ENCODE results near the gene WDR27. TPM values are rescaled to one million over a fixed set of nuclear protein-coding genes. Genes with fewer than 3 reads are reported as not detected.

Gene WDR27
- total RNA-seq, 1 experiment from 2014 or later, result 10.6 TPM

- no peak for DNase-seq (ENCODE audit: low read depth)
These were observed 255.9 kb downstream of the WDR27 start for GRCh38 chr6:169445661-169446581.

DNA sequence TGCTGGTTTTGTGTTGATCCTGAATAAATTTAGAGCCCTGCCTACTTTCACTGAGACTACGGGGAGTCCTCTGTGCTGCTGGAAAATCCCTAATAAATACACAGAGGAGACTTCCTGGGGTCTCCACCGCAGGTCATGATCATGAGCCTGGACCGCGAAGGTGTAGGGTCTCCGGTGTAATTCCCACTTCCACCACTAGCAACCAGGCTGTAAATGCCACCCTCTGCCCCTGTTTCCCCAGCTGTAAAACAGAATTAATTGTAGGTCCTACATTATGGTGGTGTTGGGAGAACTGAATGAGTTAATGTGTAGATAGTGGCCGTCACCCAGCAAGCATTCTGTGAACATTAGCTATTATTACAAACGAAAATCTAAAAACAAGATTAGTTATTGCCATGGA lies 256.6 kb downstream of the WDR27 start:
- DNase-seq (ENCODE audit: low read depth), result no peak

GRCh38 chr6:169441292-169441691 lies 260.5 kb downstream of the WDR27 start:
- no peak for DNase-seq (ENCODE audit: low read depth)

- no peak for DNase-seq (ENCODE audit: low read depth)
These were observed 262.1 kb downstream of the WDR27 start for GRCh38 chr6:169439710-169440109.

DNA sequence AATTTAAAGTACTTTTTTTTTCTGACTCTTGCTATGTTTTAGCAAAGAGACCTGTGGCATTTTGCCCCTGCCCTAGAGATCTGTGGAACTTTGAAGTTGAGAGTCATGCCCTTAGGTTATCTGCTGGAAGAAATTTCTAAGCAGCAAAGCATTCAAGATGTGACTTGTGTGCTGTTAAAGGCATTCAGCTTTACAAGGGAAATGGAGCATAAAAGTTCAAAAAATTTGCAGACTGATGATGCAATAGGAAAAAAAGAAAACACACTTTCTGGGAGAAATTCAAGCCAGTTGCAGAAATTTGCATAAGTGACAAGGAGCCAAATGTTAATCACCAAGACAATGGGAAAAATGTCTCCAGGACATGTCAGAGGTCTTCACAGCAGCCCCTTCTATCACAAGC lies 267.3 kb downstream of the WDR27 start:
- peak; percentile 24 for DNase-seq (ENCODE audit: low read depth)

DNA sequence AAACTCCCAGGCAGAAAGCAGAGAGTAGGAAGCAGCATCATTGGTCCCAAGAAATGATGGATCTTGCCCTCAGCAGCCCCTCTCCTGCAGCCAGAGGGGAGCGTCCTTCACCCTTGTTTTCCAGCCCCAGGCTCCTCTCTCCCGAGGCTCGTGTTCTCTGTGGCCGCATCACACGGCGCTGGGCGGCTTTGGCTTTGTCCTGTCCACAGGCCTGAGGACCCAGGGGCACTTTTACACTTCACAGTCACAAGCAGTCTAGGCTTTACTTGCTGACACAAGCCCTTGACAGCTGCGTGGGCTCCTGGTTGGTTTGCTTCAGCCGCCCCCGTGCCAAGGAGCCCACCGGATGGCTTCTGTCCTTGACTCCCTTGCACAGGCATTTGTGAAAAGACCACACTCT lies 272.8 kb downstream of the WDR27 start:
- DNase-seq (ENCODE audit: low read depth), result no peak

DNA sequence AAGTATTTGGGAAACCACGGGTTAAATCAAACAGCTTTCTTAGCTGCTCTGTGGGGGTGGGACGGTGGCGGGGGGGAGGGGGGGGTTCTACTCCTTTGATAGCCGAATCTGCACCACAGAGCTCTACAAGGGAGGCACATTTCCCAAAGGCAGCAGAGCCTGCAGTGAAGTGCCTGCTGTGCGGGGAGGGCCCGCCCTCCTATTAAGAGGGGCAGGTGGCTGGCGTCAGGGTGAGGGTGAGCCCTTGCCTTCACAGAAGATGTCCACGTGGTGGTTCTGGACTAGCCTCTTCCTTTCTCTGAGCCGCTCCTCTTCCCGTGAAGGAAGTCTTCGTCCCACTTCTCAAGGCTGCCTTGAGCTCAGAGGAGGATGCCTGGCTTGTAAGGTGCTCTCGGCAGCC lies 273.3 kb downstream of the WDR27 start:
- no peak for DNase-seq (ENCODE audit: low read depth)

- peak; percentile 67 for DNase-seq (ENCODE audit: low read depth)
These were observed 274.0 kb downstream of the WDR27 start for GRCh38 chr6:169427856-169428255.

- no peak for DNase-seq (ENCODE audit: low read depth)
These were observed 275.2 kb downstream of the WDR27 start for GRCh38 chr6:169426611-169427010.

DNA sequence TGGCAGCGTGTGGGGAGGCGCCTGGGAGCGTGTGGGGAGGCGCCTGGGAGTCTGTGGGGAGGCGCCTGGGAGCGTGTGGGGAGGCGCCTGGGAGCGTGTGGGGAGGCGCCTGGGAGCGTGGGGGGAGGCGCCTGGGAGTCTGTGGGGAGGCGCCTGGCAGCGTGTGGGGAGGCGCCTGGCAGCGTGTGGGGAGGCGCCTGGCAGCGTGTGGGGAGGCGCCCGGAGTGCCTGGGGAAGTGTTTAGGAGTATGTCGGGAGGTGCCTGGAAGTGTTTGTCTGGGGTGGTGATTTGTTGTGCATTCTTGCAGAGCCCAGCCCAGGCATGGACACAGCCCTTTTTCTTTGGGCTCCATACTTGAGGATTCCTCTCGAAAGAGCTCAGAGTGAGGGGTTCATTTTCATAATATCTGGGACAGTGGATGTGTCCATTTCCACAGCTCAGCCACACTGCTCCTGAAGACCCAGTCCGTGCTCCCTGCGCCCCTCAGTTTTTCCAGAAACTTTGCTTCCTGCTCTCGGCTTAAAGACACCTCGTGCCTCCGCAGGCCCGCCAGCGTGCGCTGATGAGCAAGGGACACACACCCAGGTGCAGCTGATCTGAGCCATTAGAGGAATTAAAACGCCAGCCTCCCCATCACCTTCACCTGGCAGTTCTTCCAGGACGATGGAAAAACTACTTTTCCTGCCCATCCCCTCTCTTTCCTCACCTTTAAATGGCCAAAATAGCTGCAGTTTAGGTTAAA lies 276.0 kb downstream of the WDR27 start:
- DNase-seq (ENCODE audit: low read depth), result no peak

DNA sequence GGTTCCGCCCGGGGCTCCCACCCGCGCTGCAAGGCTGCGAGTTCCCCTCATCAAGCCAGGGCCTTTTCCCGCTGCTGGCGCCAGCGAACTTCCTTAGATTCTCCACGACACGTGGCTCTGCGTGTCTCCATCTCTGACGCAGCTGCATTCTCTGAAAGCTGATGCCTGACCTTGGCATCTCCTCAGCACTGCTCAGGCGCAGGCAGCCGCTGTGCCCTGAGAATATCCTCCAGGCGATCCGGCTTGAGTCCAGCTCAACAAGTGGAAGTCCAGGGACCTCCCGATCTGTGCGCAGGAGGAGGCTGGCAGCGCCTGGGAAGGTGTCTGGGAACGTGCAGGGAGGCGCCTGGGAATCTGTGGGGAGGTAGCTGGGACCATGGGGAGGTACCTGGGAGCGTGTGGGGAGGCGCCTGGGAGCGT lies 277.0 kb downstream of the WDR27 start:
- DNase-seq (ENCODE audit: low read depth), result no peak

GRCh38 chr6:169424149-169424804 lies 277.6 kb downstream of the WDR27 start:
- DNase-seq (ENCODE audit: low read depth), result no peak

- no peak for DNase-seq (ENCODE audit: low read depth)
These were observed 280.1 kb downstream of the WDR27 start for GRCh38 chr6:169421586-169422264.

GRCh38 chr6:169420912-169421543 lies 280.8 kb downstream of the WDR27 start:
- no peak for DNase-seq (ENCODE audit: low read depth)

DNA sequence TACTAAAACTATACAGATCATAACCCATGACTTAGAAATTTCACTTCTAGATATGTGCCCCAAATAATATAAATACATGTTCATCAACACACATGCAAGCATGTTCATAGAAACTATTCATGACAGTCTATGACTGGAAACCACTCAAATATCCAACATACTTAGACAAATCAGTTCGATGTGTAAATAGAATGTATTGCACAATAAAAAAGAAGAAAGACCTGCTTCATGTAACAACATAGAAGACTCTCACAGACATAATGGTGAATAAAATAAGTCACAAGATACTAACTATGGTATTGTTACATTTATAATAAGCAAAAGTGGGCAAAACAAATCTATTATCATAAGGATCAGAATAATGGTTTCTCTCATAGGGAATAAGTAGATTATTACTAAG lies 284.7 kb downstream of the WDR27 start:
- no peak for DNase-seq (ENCODE audit: low read depth)

- no peak for DNase-seq (ENCODE audit: low read depth)
These were observed 285.6 kb downstream of the WDR27 start for GRCh38 chr6:169416249-169416648.

- DNase-seq (ENCODE audit: low read depth), result peak; percentile 32
These were observed 286.6 kb downstream of the WDR27 start for GRCh38 chr6:169415179-169415578.

DNA sequence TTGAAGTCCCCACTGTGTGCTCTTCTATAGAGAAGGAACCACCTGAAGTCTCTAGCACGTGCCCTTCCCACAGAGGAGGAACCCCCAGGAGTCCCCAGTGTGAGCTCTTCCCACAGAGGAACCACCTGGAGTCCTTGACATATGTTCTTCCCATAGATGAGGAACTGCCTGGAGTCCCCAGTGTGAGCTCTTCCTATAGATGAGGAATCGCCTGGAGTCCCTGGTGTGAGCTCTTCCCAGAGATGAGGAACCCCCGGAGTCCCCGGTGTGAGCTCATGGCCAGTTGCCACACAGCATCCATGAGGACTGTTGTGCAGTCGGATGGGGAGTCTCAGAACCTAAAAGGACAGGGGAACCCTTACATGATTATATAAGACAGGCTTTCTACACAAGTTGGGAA lies 290.1 kb downstream of the WDR27 start:
- no peak for DNase-seq (ENCODE audit: low read depth)

DNA sequence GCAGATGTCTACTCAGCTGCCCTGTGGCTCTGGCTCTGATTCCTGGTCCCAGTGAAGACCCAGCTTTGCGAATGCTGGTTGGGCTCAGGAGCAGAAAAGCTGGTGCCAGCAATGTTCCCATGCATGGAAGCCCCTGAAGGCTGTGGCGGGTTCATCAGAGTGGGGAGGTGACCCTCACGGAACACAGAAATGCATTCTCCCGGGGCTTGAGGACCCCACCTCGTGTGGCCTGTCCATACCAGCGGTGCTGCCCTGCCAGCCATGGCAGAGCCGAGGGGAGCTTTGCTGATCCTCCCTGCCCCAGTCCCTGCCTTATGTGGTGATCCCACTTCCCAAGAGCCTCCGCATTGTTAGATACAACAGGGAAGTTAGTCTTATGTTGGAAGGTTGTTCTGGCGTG lies 290.5 kb downstream of the WDR27 start:
- no peak for DNase-seq (ENCODE audit: low read depth)

DNA sequence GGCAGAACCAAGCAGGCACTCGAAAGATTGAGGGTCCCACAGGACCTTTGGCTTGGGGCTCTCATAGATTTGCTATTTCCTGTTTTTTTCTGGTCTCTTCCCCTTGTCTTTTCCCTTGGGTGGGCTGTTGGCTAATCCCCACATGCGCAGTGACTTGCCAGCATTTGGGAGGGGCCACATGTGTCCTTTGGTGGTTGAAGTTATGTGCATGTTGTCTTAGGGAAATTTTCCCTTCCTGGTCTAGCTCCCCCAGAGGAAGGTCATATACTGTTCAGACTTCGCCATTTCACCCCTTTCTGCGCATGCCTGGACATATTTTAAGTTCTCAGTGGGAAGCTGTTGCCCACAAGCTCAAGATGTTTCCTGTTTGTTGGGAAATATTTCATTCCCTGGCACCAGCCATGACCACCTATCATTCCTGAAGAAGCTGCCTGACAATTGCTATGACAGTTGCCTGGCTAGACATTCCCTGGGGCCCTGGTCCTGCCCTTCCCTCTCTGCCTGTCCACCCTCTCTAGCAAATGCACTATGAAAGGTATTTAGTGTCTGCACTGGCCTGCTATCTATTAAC lies 292.0 kb downstream of the WDR27 start:
- DNase-seq (ENCODE audit: low read depth), result no peak

DNA sequence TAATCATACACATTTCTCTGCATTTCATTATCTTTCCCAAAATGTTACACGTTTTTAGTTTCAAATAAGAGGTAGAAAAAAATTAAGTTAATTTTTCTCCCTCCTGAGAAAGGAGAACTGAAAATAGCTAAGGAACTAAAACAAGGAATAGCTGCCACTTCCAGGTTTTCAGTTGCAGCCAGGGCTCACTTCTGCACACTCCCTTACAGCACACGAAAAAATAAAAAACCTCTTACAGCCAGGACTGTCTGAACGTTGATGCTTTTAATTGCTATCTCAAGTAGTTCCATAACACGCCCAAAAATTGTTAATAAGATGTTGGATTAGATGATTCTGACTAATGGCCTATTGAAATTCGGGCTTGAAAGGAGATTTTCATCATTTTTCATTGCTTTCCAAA lies 294.5 kb downstream of the WDR27 start:
- DNase-seq (ENCODE audit: low read depth), result no peak
